Astrocyte of the cerebellum (primary cell): ENCODE data around the gene SLC38A10.

Experiments used
- DNase-seq: peaks from one replicate; pipeline ENCODE4 v3.0.0-alpha.2; 2011; ENCODE audit warnings: low read depth
- H3K4me3 ChIP-seq: 2 replicates; pipeline ENCODE4 v1.5.1; 2011; ENCODE audit warnings: mild to moderate bottlenecking, low read depth, low read length, moderate library complexity
- CTCF ChIP-seq: IDR thresholded peaks from 2 replicates; pipeline ENCODE4 v1.5.1; 2012; ENCODE audit warnings: low read length, low read depth, moderate library complexity, mild to moderate bottlenecking; ENCODE audit errors: missing control alignments
- in situ Hi-C: cut with HindIII; loops from 2 replicates; pipeline ENCODE4 v1.10.0; 2017; ENCODE audit warnings: low sequenced_read_pairs

SLC38A10 gene

GRCh38 chr17:81298325-81298990 lies 3.4 kb upstream of the SLC38A10 start:
- in situ Hi-C loops = no loop called here
- no peak for DNase-seq
- no peak overlapping the region for H3K4me3 ChIP-seq
- no peak for TF ChIP-seq CTCF

- TF ChIP-seq CTCF = peak; percentile 51
- DNase-seq = no peak
- in situ Hi-C loops = no loop called here
- H3K4me3 ChIP-seq = peak overlapping the region; percentile 82
Observed at GRCh38 chr17:81295676-81296381, 722 bp upstream of the SLC38A10 start.

GRCh38 chr17:81294512-81295030 lies 536 bp downstream of the SLC38A10 start:
- H3K4me3 ChIP-seq = peak overlapping the region; percentile 82
- in situ Hi-C loops = no loop called here
- TF ChIP-seq CTCF = no peak
- no peak for DNase-seq

GRCh38 chr17:81292450-81292849 lies 2.7 kb downstream of the SLC38A10 start:
- in situ Hi-C loops = no loop called here
- H3K4me3 ChIP-seq = no peak overlapping the region
- no peak for DNase-seq
- no peak for TF ChIP-seq CTCF

- in situ Hi-C loops = no loop called here
- no peak overlapping the region for H3K4me3 ChIP-seq
- TF ChIP-seq CTCF = peak; percentile 75
- no peak for DNase-seq
Observed at GRCh38 chr17:81291662-81292061, 3.4 kb downstream of the SLC38A10 start.

GRCh38 chr17:81290230-81290629 lies 4.9 kb downstream of the SLC38A10 start:
- in situ Hi-C loops = no loop called here
- no peak overlapping the region for H3K4me3 ChIP-seq
- DNase-seq = no peak
- TF ChIP-seq CTCF = no peak
